ENCODE measurements around the gene SLC23A2.
A peak's percentile ranks its signal among the peaks of the same experiment; 100 is the strongest.

Gene SLC23A2

DNA sequence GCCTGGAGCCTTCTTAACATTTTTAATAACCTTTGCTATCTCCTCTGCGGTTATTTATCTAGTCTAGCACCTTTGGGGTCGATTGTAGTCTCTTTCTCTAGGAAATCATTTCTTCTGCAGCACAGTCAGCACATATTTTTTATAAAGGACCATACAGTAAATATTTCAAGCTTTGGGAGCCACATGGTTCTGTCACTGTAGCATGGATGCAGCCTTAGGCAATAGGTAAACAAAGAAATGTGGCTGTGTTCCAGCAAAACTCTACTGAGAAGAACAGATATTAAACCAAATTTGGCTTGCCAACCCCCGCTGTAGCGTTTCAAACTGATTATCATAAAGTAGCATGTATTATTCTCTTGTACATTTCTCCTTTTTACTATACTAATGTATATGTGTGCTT is 95.7 kb downstream of the SLC23A2 start:
- Mint-ChIP-seq H3K9me3 (no peaks in the 10 kb centered on the region), H3K36me3 (ENCODE audit: low read depth) (peaks cover 25% of the 10 kb centered on the region), H3K4me3 (no peak overlapping the region), H3K4me1 (peaks cover 29% of the 10 kb centered on the region), H3K27ac (peak overlapping the region in 2 of 3 experiments; percentile 71 to 86), H3K27me3 (ENCODE audit: low read depth) (no peaks in the 10 kb centered on the region)
- no peak for TF ChIP-seq CTCF (IDR thresholded peaks at IDR 0.05; ENCODE audit: unreplicated experiment in 3 of 3)

GRCh38 chr20:4905195-4905594 is 96.1 kb downstream of the SLC23A2 start:
- Mint-ChIP-seq H3K4me1 (peaks cover 29% of the 10 kb centered on the region), H3K9me3 (no peaks in the 10 kb centered on the region), H3K36me3 (ENCODE audit: low read depth) (peaks cover 25% of the 10 kb centered on the region), H3K4me3 (no peak overlapping the region), H3K27me3 (ENCODE audit: low read depth) (no peaks in the 10 kb centered on the region), H3K27ac (peak overlapping the region in 2 of 3 experiments; percentile 71 to 86)
- TF ChIP-seq CTCF (IDR thresholded peaks at IDR 0.05; ENCODE audit: unreplicated experiment in 3 of 3): no peak

GRCh38 chr20:4904127-4904860 is 97.0 kb downstream of the SLC23A2 start:
- no peak overlapping the region for H3K4me3 Mint-ChIP-seq
- H3K4me1 Mint-ChIP-seq: peaks cover 29% of the 10 kb centered on the region
- peaks cover 30% of the 10 kb centered on the region for H3K36me3 Mint-ChIP-seq (ENCODE audit: low read depth)
- H3K27ac Mint-ChIP-seq: peak overlapping the region in 2 of 3 experiments; percentile 71 to 86
- no peaks in the 10 kb centered on the region for H3K27me3 Mint-ChIP-seq (ENCODE audit: low read depth)
- no peak for TF ChIP-seq CTCF (IDR thresholded peaks at IDR 0.05; ENCODE audit: unreplicated experiment in 3 of 3)
- H3K9me3 Mint-ChIP-seq: no peaks in the 10 kb centered on the region

- Mint-ChIP-seq H3K4me3 (no peak overlapping the region), H3K36me3 (ENCODE audit: low read depth) (peaks cover 31% of the 10 kb centered on the region), H3K27ac (peak overlapping the region in 1 of 3 experiments; percentile 26), H3K9me3 (no peaks in the 10 kb centered on the region), H3K4me1 (peaks cover 35% of the 10 kb centered on the region), H3K27me3 (ENCODE audit: low read depth) (no peaks in the 10 kb centered on the region)
- TF ChIP-seq CTCF (IDR thresholded peaks at IDR 0.05; ENCODE audit: unreplicated experiment in 3 of 3): no peak
Observed at GRCh38 chr20:4902788-4903187, 98.5 kb downstream of the SLC23A2 start.

- Mint-ChIP-seq H3K4me1 (peaks cover 36% of the 10 kb centered on the region), H3K27me3 (ENCODE audit: low read depth) (no peaks in the 10 kb centered on the region), H3K9me3 (no peaks in the 10 kb centered on the region), H3K4me3 (no peak overlapping the region), H3K27ac (peak overlapping the region in 1 of 3 experiments; percentile 3), H3K36me3 (ENCODE audit: low read depth) (peaks cover 24% of the 10 kb centered on the region)
- TF ChIP-seq CTCF (IDR thresholded peaks at IDR 0.05; ENCODE audit: unreplicated experiment in 3 of 3): no peak
Observed at GRCh38 chr20:4901031-4901818, 100.1 kb downstream of the SLC23A2 start.
